Suprapubic skin (tissue), 4 donors: Measurements from ENCODE around the gene CDK4. TPM values are rescaled to one million over a fixed set of nuclear protein-coding genes. Genes with fewer than 3 reads are reported as not detected.

Experiments
- DNase-seq, 2 donors: peaks; one replicate each; pipeline ENCODE4 v3.0.0-alpha.2; 2019; ENCODE audit warnings: low spot score in 2 of 2
- H3K27ac ChIP-seq: fragments of 200-600 bp; sonication (generic); one replicate; pipeline ENCODE4 v1.5.1; 2019
- H3K27me3 ChIP-seq: fragments of 200-600 bp; sonication (generic); one replicate; pipeline ENCODE4 v1.5.1; 2019
- H3K36me3 ChIP-seq: fragments of 200-600 bp; sonication (generic); one replicate; pipeline ENCODE4 v1.5.1; 2019
- H3K4me1 ChIP-seq: fragments of 200-600 bp; sonication (generic); one replicate; pipeline ENCODE4 v1.5.1; 2019
- H3K4me3 ChIP-seq: fragments of 200-600 bp; sonication (generic); one replicate; pipeline ENCODE4 v1.5.1; 2019; ENCODE audit warnings: mild to moderate bottlenecking
- H3K9me3 ChIP-seq: fragments of 200-600 bp; sonication (generic); one replicate; pipeline ENCODE4 v1.5.1; 2019
- EP300 ChIP-seq: sonication (generic); formaldehyde crosslinking; IDR thresholded peaks from one replicate; pipeline ENCODE4 v1.6.1; 2017; ENCODE audit warnings: antibody characterized with exemption
- POLR2A ChIP-seq, 2 donors: fragments of 450-650 bp; IDR thresholded peaks; one replicate each; pipeline ENCODE4 v1.6.1; 2017; ENCODE audit warnings: antibody characterized with exemption in 2 of 2, mild to moderate bottlenecking in 2 of 2, moderate library complexity in 2 of 2
- POLR2AphosphoS5 ChIP-seq, 3 donors: sonication (generic); formaldehyde crosslinking; IDR thresholded peaks; one replicate each; pipeline ENCODE4 v1.6.1; 2017; ENCODE audit warnings: antibody characterized with exemption in 3 of 3
- WGBS: methylation state at CpG from one replicate; pipeline ENCODE4 v1.1.5; 2018; 5-methylcytosine and 5-hydroxymethylcytosine counted together
- total RNA-seq, 4 donors: library from RNA; depleted of rRNA; stranded (reverse); fragments of >200 nt; gene quantifications; one replicate each; pipeline ENCODE4 v1.1.0, GENCODE V29; 2016
- TF ChIP-seq, protein P1 (sequence below), 2 donors: fragments of 200-600 bp in 1 of 2; fragments of 450-650 bp in 1 of 2; sonication (generic) in 1 of 2; IDR thresholded peaks; one replicate each; pipeline ENCODE4 v1.5.1; 2016 to 2019; ENCODE audit warnings: antibody characterized with exemption in 2 of 2, mild to moderate bottlenecking in 1 of 2, moderate library complexity in 1 of 2

CDK4 gene
- total RNA-seq, 4 donors from 2014 or later = 35.7 to 82.3 (median 47.0) TPM

- Histone ChIP-seq H3K4me1 (peaks cover 48% of the 10 kb centered on the region), H3K4me3 (no peak overlapping the region), H3K9me3 (no peaks in the 10 kb centered on the region), H3K36me3 (peaks cover 25% of the 10 kb centered on the region), H3K27me3 (peaks cover 21% of the 10 kb centered on the region), H3K27ac (no peak overlapping the region)
- WGBS = 96% methylated on average over 11 of the region's 11 CpGs
- TF ChIP-seq POLR2A (IDR thresholded peaks at IDR 0.05) = no peak
- TF ChIP-seq EP300 = no peak
- TF ChIP-seq, protein P1, sequence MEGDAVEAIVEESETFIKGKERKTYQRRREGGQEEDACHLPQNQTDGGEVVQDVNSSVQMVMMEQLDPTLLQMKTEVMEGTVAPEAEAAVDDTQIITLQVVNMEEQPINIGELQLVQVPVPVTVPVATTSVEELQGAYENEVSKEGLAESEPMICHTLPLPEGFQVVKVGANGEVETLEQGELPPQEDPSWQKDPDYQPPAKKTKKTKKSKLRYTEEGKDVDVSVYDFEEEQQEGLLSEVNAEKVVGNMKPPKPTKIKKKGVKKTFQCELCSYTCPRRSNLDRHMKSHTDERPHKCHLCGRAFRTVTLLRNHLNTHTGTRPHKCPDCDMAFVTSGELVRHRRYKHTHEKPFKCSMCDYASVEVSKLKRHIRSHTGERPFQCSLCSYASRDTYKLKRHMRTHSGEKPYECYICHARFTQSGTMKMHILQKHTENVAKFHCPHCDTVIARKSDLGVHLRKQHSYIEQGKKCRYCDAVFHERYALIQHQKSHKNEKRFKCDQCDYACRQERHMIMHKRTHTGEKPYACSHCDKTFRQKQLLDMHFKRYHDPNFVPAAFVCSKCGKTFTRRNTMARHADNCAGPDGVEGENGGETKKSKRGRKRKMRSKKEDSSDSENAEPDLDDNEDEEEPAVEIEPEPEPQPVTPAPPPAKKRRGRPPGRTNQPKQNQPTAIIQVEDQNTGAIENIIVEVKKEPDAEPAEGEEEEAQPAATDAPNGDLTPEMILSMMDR (IDR thresholded peaks at IDR 0.05) = no peak
- no peak for TF ChIP-seq POLR2AphosphoS5 (IDR thresholded peaks at IDR 0.05)
- no peak for DNase-seq
These were observed 17.5 kb upstream of the CDK4 start for GRCh38 chr12:57769594-57769993.

- no peak overlapping the region for H3K4me3 ChIP-seq
- DNase-seq = no peak
- no peak overlapping the region for H3K27ac ChIP-seq
- H3K9me3 ChIP-seq = no peaks in the 10 kb centered on the region
- H3K4me1 ChIP-seq = peaks cover 38% of the 10 kb centered on the region
- TF ChIP-seq, protein P1 (IDR thresholded peaks at IDR 0.05) = no peak
- TF ChIP-seq POLR2AphosphoS5 (IDR thresholded peaks at IDR 0.05) (no peak), EP300 (no peak), POLR2A (IDR thresholded peaks at IDR 0.05) (no peak)
- H3K36me3 ChIP-seq = peaks cover 25% of the 10 kb centered on the region
- 79% methylated on average over 3 of the region's 3 CpGs for WGBS
- H3K27me3 ChIP-seq = peaks cover 37% of the 10 kb centered on the region
These were observed 15.8 kb upstream of the CDK4 start for GRCh38 chr12:57767876-57768275.

DNA sequence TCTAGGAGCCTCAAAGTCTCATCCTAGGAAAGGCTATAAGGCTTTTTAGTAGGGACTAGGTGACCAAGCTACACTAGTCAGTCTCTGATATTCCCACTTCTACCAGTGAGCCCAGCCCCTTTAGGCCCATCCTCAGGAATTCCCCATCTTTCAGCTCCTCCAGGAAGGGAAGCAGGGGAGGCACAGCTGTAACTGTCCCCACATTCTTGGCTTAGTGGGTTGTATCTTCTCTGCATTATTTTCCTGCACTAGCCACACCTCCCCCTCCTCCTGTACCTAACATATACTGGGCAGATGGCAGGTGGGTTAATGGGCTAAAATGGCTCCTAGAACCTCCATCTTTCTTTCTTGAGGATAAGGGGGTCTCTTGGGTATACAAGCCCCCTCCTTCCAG is 15.2 kb upstream of the CDK4 start:
- Histone ChIP-seq H3K36me3 (peaks cover 25% of the 10 kb centered on the region), H3K4me3 (no peak overlapping the region), H3K4me1 (peaks cover 38% of the 10 kb centered on the region), H3K9me3 (no peaks in the 10 kb centered on the region), H3K27ac (no peak overlapping the region), H3K27me3 (peaks cover 37% of the 10 kb centered on the region)
- DNase-seq = no peak
- no peak for TF ChIP-seq EP300
- no peak for TF ChIP-seq POLR2AphosphoS5 (IDR thresholded peaks at IDR 0.05)
- TF ChIP-seq POLR2A (IDR thresholded peaks at IDR 0.05) = no peak
- TF ChIP-seq, protein P1 (IDR thresholded peaks at IDR 0.05) = no peak

DNA sequence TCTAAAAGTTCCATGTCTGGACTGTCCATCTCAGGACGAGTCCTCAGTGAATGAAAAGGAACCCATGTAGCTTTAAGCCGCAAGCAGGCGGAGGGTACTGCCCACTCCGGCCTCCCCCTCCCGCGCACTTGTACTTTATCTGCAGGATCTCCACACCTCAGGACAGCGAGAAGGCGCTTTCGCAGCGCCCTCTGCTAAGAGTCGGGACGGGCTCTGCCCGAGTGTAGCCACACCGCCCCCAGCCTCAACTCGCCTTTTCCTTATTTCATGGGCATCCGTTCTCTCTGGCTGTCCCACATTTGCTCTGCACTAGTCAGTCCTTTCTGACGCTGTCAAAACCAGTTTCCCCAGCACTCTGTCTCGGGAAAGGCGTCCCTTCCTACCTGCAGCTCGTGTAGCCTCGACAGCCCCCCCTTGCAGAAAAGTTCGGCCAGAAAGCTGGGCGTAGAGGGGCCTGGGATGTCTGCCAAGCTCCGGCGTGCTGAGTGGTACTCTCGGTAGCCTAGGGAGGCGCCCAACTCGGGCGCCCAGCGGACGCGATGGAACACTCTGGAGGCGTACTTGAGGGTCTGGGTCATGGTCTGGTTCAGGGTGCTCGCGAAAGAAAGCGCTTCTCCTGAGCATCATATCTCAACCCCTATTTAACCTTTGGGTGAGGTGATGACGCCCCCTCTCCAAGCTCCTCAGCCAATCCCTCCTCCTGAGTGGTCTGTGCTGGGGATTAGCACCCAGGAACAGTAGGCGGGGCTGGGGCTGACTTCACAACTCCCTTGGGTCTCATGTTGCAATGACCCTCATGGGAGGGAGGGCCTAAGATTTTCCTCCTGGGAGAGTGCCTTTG is 14.6 kb upstream of the CDK4 start, which contains the start of gene CYP27B1:
TSS of gene CYP27B1 (minus strand) at position 615 of the 841 bp plus-strand sequence. CDS start at position 578, 37 bp downstream.
- Histone ChIP-seq H3K36me3 (peaks cover 25% of the 10 kb centered on the region), H3K4me1 (peaks cover 38% of the 10 kb centered on the region), H3K27ac (no peak within 1 kb of the TSS), H3K4me3 (peak within 1 kb of the TSS; percentile 48), H3K27me3 (peaks cover 37% of the 10 kb centered on the region), H3K9me3 (no peaks in the 10 kb centered on the region)
- no peak for TF ChIP-seq POLR2AphosphoS5 (IDR thresholded peaks at IDR 0.05)
- no peak for TF ChIP-seq POLR2A (IDR thresholded peaks at IDR 0.05)
- no peak for TF ChIP-seq EP300
- TF ChIP-seq, protein P1 (IDR thresholded peaks at IDR 0.05) = no peak
- WGBS = 11% methylated on average over 6 of the region's 38 CpGs
- DNase-seq = no peak

DNA sequence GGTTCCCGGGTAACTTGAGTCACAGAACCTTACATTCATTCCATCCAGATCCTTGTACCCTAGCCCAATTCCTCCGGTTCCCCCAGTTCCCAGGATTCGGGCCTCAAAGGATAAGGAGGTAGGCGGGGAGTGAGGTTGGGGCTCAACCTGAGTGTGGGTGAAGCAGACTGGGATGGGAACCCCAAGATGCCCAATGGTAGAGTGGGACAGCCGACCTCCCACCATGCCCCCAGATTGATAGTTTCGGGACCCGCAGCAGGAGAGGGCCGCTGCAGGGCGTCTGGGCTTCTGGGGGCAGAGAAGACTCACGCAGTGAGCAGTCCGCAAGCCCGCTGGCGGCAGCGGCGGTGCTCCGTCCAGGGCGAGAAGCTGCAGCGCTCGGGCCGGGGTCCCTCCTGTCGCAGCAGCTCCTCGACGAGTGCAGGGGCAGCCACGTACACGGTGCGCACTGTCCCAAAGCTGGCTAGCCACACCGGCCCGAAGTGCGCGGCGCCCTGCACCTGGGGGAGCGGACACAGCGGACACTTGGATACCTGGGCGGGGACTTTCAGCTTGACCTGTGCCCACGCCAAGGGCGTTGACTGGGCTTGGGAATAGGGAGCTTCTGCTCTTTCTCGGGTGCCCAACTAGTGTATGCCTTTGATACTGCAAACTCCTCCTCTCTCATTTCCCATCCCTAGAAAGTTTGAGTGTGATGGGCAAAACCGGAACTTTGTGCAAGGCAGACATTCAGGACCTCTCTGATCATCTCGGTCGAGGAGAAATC is 13.8 kb upstream of the CDK4 start:
- peak overlapping the region; percentile 48 for H3K4me3 ChIP-seq
- peaks cover 30% of the 10 kb centered on the region for H3K4me1 ChIP-seq
- no peak for DNase-seq
- H3K27ac ChIP-seq = no peak overlapping the region
- peaks cover 25% of the 10 kb centered on the region for H3K36me3 ChIP-seq
- H3K27me3 ChIP-seq = peaks cover 37% of the 10 kb centered on the region
- WGBS = 5% methylated on average over 8 of the region's 40 CpGs
- no peaks in the 10 kb centered on the region for H3K9me3 ChIP-seq
- TF ChIP-seq POLR2AphosphoS5 (IDR thresholded peaks at IDR 0.05) (no peak), EP300 (no peak), POLR2A (IDR thresholded peaks at IDR 0.05) (no peak)
- TF ChIP-seq, protein P1 (IDR thresholded peaks at IDR 0.05) = no peak
